PC-9 (cell line): ENCODE results near the gene DAAM2. TPM values are rescaled to one million over a fixed set of nuclear protein-coding genes. Genes with fewer than 3 reads are reported as not detected.

Experiments used
- BruUV-seq: library from RNA; stranded (reverse); fragments of 400-500 nt; replicated peaks from 2 replicates; lab custom pipeline; 2021; lab: Mats Ljungman, UMichigan
- CTCF ChIA-PET: fragments of 300-600 bp; sonication (Branson Sonifier 250); formaldehyde crosslinking; loops from one replicate; lab custom pipeline; 2022; ENCODE audit warnings: antibody characterized with exemption; lab: Charles Lee
- POLR2A ChIA-PET: fragments of 300-600 bp; sonication (Branson Sonifier 250); formaldehyde crosslinking; loops from one replicate; lab custom pipeline; 2022; ENCODE audit warnings: antibody characterized with exemption; ENCODE audit not compliant: unreplicated experiment; lab: Charles Lee
- DNase-seq, 2 experiments: peaks; one replicate each; pipeline versions ENCODE4 v3.0.0 to v3.0.0-alpha.2; 2015 to 2022; ENCODE audit warnings: mixed read lengths in 1 of 2
- H2AFZ ChIP-seq: fragments of 200-600 bp; sonication (generic); 2 replicates; pipeline ENCODE4 v1.8.1; 2017; ENCODE audit warnings: antibody characterized with exemption
- H3F3A ChIP-seq: fragments of 200-600 bp; sonication (generic); 2 replicates; pipeline ENCODE4 v1.8.1; 2017; ENCODE audit warnings: antibody characterized with exemption, mild to moderate bottlenecking, low read depth; ENCODE audit not compliant: insufficient read depth
- H3K27ac ChIP-seq: fragments of 200-600 bp; sonication (generic); 2 replicates; pipeline ENCODE4 v1.6.1; 2016; ENCODE audit warnings: mixed run types
- H3K27me3 ChIP-seq: fragments of 200-600 bp; sonication (generic); 2 replicates; pipeline ENCODE4 v1.6.1; 2016; ENCODE audit warnings: low read depth, mixed run types; ENCODE audit not compliant: insufficient read depth
- H3K36me3 ChIP-seq: fragments of 200-600 bp; sonication (generic); 2 replicates; pipeline ENCODE4 v1.6.1; 2016; ENCODE audit warnings: low read depth, mixed run types
- H3K4me1 ChIP-seq: fragments of 200-600 bp; sonication (generic); replicated peaks from 2 replicates; pipeline ENCODE4 v1.6.1; 2016; ENCODE audit warnings: mixed run types; ENCODE audit not compliant: insufficient read depth
- H3K4me2 ChIP-seq: fragments of 200-600 bp; sonication (generic); 2 replicates; pipeline ENCODE4 v1.6.1; 2017; ENCODE audit warnings: mixed run types
- H3K4me3 ChIP-seq: fragments of 200-600 bp; sonication (generic); 2 replicates; pipeline ENCODE4 v1.6.1; 2016; ENCODE audit warnings: mixed run types
- H3K79me2 ChIP-seq: fragments of 200-600 bp; sonication (generic); 2 replicates; pipeline ENCODE4 v1.6.1; 2017; ENCODE audit warnings: low read depth, mixed run types
- H3K9me2 ChIP-seq: fragments of 200-600 bp; sonication (generic); 2 replicates; pipeline ENCODE4 v1.8.1; 2017; ENCODE audit warnings: mild to moderate bottlenecking; ENCODE audit not compliant: insufficient read depth
- H3K9me3 ChIP-seq: fragments of 200-600 bp; sonication (generic); 2 replicates; pipeline ENCODE4 v1.8.1; 2016; ENCODE audit warnings: low read depth; ENCODE audit not compliant: insufficient read depth
- H4K20me1 ChIP-seq: fragments of 200-600 bp; sonication (generic); 2 replicates; pipeline ENCODE4 v1.8.1; 2017; ENCODE audit not compliant: insufficient read depth
- EZH2 ChIP-seq: fragments of 200-600 bp; sonication (generic); IDR thresholded peaks from 2 replicates; pipeline ENCODE4 v1.8.0; 2017; ENCODE audit warnings: antibody characterized with exemption, low read depth
- intact Hi-C: fragments of 100-400 bp; cut with micrococcal nuclease; formaldehyde crosslinking; loops from one replicate; pipeline ENCODE4 v1.10.0; 2022; ENCODE audit not compliant: unreplicated experiment
- total RNA-seq: library from RNA; stranded (reverse); gene quantifications from 2 replicates; pipeline ENCODE4 v1.2.3, GENCODE V29; 2021
- TF ChIP-seq, protein P1 (sequence below): fragments of 200-600 bp; sonication (generic); conservative IDR thresholded peaks from 2 replicates; pipeline ENCODE4 v1.6.1; 2017; ENCODE audit warnings: mixed run types, antibody characterized with exemption, mild to moderate bottlenecking, moderate library complexity

Gene DAAM2
- total RNA-seq, 1 experiment from 2014 or later: not detected

DNA sequence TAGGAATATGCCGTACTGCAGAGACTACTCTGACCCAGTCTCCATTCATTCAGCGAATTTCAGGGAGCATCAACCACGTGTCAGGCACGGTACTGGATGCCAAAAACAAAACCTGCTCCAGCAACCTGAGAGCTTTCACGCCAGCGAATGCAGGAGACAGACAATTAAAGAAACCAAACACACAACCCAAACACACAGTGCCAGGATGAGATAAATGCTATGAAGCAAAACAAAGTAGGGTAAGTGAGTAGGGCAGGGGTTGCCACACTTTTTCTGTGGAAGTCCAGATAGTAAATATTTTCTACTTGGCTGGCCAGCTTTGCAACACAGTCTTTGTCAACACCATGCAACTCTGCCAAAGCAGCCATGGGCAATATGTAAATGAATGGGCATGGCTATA, 132.1 kb downstream of the DAAM2 start:
- H2AFZ ChIP-seq: no peak overlapping the region
- H3K79me2 ChIP-seq: no peaks in the 10 kb centered on the region
- ChIA-PET CTCF (no interaction called here), POLR2A (no interaction called here)
- no peaks in the 10 kb centered on the region for H4K20me1 ChIP-seq
- H3K36me3 ChIP-seq: no peaks in the 10 kb centered on the region
- H3K27me3 ChIP-seq: peaks cover 63% of the 10 kb centered on the region
- TF ChIP-seq, protein P1, sequence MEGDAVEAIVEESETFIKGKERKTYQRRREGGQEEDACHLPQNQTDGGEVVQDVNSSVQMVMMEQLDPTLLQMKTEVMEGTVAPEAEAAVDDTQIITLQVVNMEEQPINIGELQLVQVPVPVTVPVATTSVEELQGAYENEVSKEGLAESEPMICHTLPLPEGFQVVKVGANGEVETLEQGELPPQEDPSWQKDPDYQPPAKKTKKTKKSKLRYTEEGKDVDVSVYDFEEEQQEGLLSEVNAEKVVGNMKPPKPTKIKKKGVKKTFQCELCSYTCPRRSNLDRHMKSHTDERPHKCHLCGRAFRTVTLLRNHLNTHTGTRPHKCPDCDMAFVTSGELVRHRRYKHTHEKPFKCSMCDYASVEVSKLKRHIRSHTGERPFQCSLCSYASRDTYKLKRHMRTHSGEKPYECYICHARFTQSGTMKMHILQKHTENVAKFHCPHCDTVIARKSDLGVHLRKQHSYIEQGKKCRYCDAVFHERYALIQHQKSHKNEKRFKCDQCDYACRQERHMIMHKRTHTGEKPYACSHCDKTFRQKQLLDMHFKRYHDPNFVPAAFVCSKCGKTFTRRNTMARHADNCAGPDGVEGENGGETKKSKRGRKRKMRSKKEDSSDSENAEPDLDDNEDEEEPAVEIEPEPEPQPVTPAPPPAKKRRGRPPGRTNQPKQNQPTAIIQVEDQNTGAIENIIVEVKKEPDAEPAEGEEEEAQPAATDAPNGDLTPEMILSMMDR: no peak
- TF ChIP-seq EZH2: no peak
- no peak for DNase-seq
- BruUV-seq: no TSS peak
- H3K9me2 ChIP-seq: no peaks in the 10 kb centered on the region; the same call in 1 of the 2 replicates
- H3K4me2 ChIP-seq: no peak overlapping the region
- no peak overlapping the region for H3K4me3 ChIP-seq
- H3K27ac ChIP-seq: no peak overlapping the region
- intact Hi-C loops: no loop called here
- no peaks in the 10 kb centered on the region for H3K9me3 ChIP-seq
- no peaks in the 10 kb centered on the region for H3F3A ChIP-seq
- H3K4me1 ChIP-seq: no peaks in the 10 kb centered on the region

DNA sequence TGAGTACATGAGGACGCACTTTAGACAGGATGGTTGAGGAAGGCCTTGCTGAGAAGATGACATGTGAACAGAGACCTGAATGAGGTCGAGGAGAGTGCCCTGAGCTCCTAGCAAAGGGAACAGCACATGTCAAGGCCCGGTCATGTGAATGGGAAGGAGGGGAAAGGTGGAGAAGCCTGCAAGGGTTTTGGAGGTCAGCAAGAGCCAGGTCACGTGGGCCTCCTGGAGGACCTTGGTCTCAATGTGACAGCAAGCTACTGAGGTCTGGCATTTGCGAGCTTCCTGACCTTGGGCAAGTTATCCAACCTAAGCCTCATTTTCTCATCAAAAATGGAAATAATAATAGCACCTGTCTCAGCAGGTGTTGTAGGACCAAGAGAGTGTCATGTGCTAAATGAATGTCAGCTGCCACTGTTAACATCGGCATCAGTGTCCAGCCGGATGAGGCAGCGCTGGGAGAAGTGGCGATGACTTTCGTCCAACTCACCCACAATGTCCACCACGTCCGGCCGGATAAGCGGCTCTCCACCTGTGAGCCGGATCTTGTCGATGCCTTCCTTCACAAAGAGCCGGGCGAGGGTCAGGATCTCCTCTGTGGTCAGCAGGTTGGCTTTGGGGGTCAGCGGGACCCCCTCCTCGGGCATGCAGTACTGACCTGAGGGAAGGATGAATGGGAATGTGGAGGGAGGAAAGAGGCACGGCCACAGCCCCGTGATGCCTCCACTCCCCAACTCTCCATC, 133.2 kb downstream of the DAAM2 start:
- no peaks in the 10 kb centered on the region for H3K36me3 ChIP-seq
- intact Hi-C loops: no loop called here
- BruUV-seq: no TSS peak
- H3K27me3 ChIP-seq: peaks cover 61% of the 10 kb centered on the region
- H3K4me2 ChIP-seq: no peak overlapping the region
- H3K79me2 ChIP-seq: no peaks in the 10 kb centered on the region
- H4K20me1 ChIP-seq: no peaks in the 10 kb centered on the region
- POLR2A ChIA-PET: no interaction called here
- no peaks in the 10 kb centered on the region for H3K4me1 ChIP-seq
- no peak overlapping the region for H2AFZ ChIP-seq
- H3K9me2 ChIP-seq: no peaks in the 10 kb centered on the region
- H3K27ac ChIP-seq: no peak overlapping the region
- TF ChIP-seq, protein P1: no peak
- no peak for TF ChIP-seq EZH2
- H3F3A ChIP-seq: no peaks in the 10 kb centered on the region
- H3K4me3 ChIP-seq: no peak overlapping the region
- H3K9me3 ChIP-seq: no peaks in the 10 kb centered on the region
- CTCF ChIA-PET: no interaction called here
- DNase-seq: no peak

DNA sequence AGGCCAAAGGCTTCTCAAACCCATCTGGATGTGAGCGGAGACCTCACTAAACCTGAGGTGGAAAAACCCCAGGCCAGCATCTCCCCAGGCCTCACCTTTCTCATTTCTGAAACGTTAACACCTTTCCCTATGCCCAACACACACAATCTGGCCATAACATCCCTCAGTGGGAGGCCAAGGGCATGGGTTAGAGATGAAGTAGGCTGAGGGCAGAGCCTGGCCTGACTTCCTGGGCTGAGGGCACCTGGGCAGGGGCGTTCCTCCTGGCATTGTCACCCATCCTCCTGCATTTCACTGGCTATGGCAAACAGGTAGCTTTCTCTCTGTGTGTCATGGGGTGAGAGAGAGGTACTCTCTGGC, 133.7 kb downstream of the DAAM2 start:
- TF ChIP-seq, protein P1: no peak
- no peak for TF ChIP-seq EZH2
- H3K36me3 ChIP-seq: no peaks in the 10 kb centered on the region
- H3K9me3 ChIP-seq: no peaks in the 10 kb centered on the region
- DNase-seq: no peak
- H3K4me2 ChIP-seq: no peak overlapping the region
- no peak overlapping the region for H3K27ac ChIP-seq
- no peaks in the 10 kb centered on the region for H3K4me1 ChIP-seq
- no peak overlapping the region for H2AFZ ChIP-seq
- no TSS peak for BruUV-seq
- no peaks in the 10 kb centered on the region for H4K20me1 ChIP-seq
- H3K9me2 ChIP-seq: no peaks in the 10 kb centered on the region
- CTCF ChIA-PET: no interaction called here
- peaks cover 63% of the 10 kb centered on the region for H3K27me3 ChIP-seq
- POLR2A ChIA-PET: no interaction called here
- intact Hi-C loops: no loop called here
- no peaks in the 10 kb centered on the region for H3K79me2 ChIP-seq
- no peak overlapping the region for H3K4me3 ChIP-seq
- no peaks in the 10 kb centered on the region for H3F3A ChIP-seq
